HG02943 (cell line): ENCODE measurements around the gene GSTA3.
"Not testable (repeated sequence)": the region's sequence is repeated elsewhere in the genome, so short reads cannot be mapped to it uniquely, and the experiment has no call there.

ENCODE experiments used
- ATAC-seq: cut with Tn5 transposase; IDR thresholded peaks from one replicate; pipeline ENCODE4 v1.9.1; 2021; ENCODE audit warnings: mild to moderate bottlenecking, low read depth, moderate library complexity; ENCODE audit not compliant: unreplicated experiment

GSTA3 gene

DNA sequence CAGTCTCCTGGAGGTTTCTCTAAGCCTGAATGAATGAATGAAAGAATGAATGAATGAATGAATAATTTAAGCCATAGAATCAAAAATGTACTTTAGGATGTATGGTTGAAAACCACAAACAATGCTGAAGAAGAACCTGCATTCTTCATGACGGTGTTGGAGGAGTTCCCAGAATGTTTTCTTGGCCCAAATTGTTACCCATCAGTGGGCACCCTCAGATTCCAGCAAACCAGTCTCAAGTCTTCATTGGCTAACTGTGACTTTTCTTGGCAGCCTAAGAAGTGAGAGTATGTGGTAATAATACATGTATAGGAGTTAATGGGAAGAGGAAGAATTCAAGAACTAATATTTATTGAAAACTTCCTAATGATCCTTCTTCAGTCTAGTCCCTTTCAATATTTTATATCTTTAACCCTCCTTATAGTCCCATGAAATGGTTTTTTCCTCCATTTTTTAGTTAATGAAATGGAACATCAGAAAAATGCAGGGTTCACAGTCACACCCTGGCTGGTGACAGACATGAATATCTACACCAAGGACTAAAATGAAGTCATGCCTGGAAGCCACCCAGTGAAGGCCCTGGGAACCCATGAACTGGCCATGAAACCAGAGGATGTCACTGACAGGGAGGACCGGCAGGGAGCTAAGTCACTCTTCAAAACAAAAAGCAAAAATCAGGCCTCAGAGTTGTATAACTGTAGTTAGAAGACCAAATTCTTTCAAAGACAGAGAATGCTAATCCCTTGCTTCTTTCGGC is 39.0 kb downstream of the GSTA3 start:
- not testable (repeated sequence) for ATAC-seq

- not testable (repeated sequence) for ATAC-seq
Measured at GRCh38 chr6:52868899-52869298, 40.6 kb downstream of the GSTA3 start.

DNA sequence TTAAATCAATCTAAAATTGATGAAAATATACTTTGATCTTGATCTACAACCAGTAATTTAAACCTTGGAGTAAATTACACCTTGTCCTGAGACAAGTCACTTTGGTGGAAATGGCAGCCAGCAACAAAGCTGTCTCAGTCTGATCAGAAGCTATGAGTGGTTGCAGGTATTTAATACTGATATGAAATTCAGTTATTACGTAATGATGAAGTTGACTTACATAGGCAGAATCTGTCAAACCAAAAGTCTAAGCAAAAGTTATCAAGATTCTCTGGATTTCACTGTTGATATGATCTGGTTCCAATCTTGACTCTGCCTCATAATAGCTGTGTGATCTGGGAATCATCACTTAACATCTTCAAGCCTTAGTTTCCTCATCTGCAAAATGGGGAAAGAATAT is 41.3 kb downstream of the GSTA3 start:
- no peak for ATAC-seq

- ATAC-seq: not testable (repeated sequence)
Measured at GRCh38 chr6:52861151-52861550, 48.3 kb downstream of the GSTA3 start.

- ATAC-seq: no peak
Measured at GRCh38 chr6:52858416-52858815, 51.1 kb downstream of the GSTA3 start.

DNA sequence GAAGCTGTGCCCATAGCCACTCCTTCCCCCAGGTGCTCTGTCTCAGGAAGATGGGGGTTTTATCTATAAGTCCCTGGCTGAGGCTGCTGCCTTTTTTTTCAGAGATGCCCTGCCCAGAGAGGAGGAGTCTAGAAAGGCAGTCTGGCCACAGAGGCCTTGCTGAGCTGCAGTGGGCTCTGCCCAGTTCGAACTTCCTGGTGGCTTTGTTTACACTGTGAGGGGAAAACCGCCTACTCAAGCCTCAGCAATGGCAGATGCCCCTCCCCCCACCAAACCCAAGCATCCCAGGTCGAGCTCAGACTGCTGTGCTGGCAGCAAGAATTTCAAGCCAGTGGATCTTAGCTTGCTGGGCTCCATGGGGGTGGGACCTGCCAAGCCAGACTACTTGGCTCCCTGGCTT is 53.4 kb downstream of the GSTA3 start:
- not testable (repeated sequence) for ATAC-seq

- no peak for ATAC-seq
Measured at GRCh38 chr6:52849137-52849536, 60.4 kb downstream of the GSTA3 start.
